H1 (cell line): Measurements from ENCODE around the gene AAMDC. TPM values are rescaled to one million over a fixed set of nuclear protein-coding genes. Genes with fewer than 3 reads are reported as not detected.

Experiments used
- CTCF ChIA-PET: fragments of 300-600 bp; sonication (Branson Sonifier 250); formaldehyde crosslinking; loops from one replicate; lab custom pipeline; 2021; ENCODE audit not compliant: partially characterized antibody; lab: Charles Lee
- POLR2A ChIA-PET: fragments of 300-600 bp; sonication (Branson Sonifier 250); formaldehyde crosslinking; loops from one replicate; lab custom pipeline; 2021; ENCODE audit warnings: inconsistent platforms; ENCODE audit not compliant: partially characterized antibody; lab: Charles Lee
- DNase-seq, 2 experiments: peaks; one replicate each; pipeline versions ENCODE4 v3.0.0 to v3.0.0-alpha.2; 2010 to 2022; ENCODE audit warnings: low spot score in 2 of 2, low read depth in 1 of 2, mixed read lengths in 1 of 2
- FAIRE-seq: peaks from 2 replicates; lab custom pipeline; 2011; peaks lifted over from hg19 to GRCh38; lab: Jason Lieb, UNC
- H2AFZ ChIP-seq: 2 replicates; pipeline ENCODE4 v1.8.1; 2012; ENCODE audit warnings: low read length, inconsistent platforms
- H2AK5ac ChIP-seq: 2 replicates; pipeline ENCODE4 v1.6.1; 2013; ENCODE audit warnings: low read depth, low read length
- H2BK120ac ChIP-seq: replicated peaks from 2 replicates; pipeline ENCODE3; 2013; ENCODE audit warnings: low read depth, low read length, inconsistent platforms
- H2BK12ac ChIP-seq: 2 replicates; pipeline ENCODE4 v1.6.1; 2013; ENCODE audit warnings: low read depth, low read length
- H2BK15ac ChIP-seq: 2 replicates; pipeline ENCODE4 v1.6.1; 2013; ENCODE audit warnings: low read length
- H2BK20ac ChIP-seq: 2 replicates; pipeline ENCODE4 v1.6.1; 2013; ENCODE audit warnings: low read length
- H2BK5ac ChIP-seq: 2 replicates; pipeline ENCODE4 v1.6.1; 2013; ENCODE audit warnings: low read depth, low read length
- H3K14ac ChIP-seq: 2 replicates; pipeline ENCODE4 v1.6.1; 2013; ENCODE audit warnings: inconsistent platforms; ENCODE audit not compliant: insufficient read length
- H3K18ac ChIP-seq: 2 replicates; pipeline ENCODE4 v1.6.1; 2013; ENCODE audit warnings: low read length; ENCODE audit errors: extremely low read depth
- H3K23ac ChIP-seq: 2 replicates; pipeline ENCODE4 v1.6.1; 2013; ENCODE audit warnings: inconsistent platforms; ENCODE audit not compliant: insufficient read length
- H3K23me2 ChIP-seq: 2 replicates; pipeline ENCODE4 v1.6.1; 2013; ENCODE audit warnings: low read depth, low read length
- H3K27ac ChIP-seq: 2 replicates; pipeline ENCODE4 v1.6.1; 2011; ENCODE audit warnings: low read depth, low read length, inconsistent platforms
- H3K27me3 ChIP-seq, 4 experiments: replicated peaks in 1 of 4; 1 replicate in 1 of 4; 2 replicates in 3 of 4; pipeline versions ENCODE4 v1.6.1 to v1.8.1; 2011 to 2013; ENCODE audit warnings: low read length in 3 of 4, mild to moderate bottlenecking in 3 of 4, inconsistent platforms in 2 of 4, mixed read lengths in 2 of 4, moderate library complexity in 1 of 4; ENCODE audit not compliant: control insufficient read depth in 3 of 4, insufficient read depth in 3 of 4; ENCODE audit errors: extremely low read depth in 1 of 4
- H3K36me3 ChIP-seq, 4 experiments: 2 replicates each; pipeline versions ENCODE4 v1.6.1 to v1.8.1; 2011 to 2013; ENCODE audit warnings: mild to moderate bottlenecking in 4 of 4, low read length in 3 of 4, moderate library complexity in 2 of 4, control low read depth in 1 of 4, inconsistent platforms in 1 of 4; ENCODE audit not compliant: insufficient read depth in 4 of 4, control insufficient read depth in 2 of 4
- H3K4ac ChIP-seq: replicated peaks from 2 replicates; pipeline ENCODE3; 2013; ENCODE audit warnings: low read length, low read depth, mixed read lengths, inconsistent platforms; ENCODE audit not compliant: insufficient read length
- H3K4me1 ChIP-seq, 4 experiments: replicated peaks in 1 of 4; 1 replicate in 1 of 4; 2 replicates in 3 of 4; pipeline versions ENCODE4 v1.6.1 to v1.8.1; 2011 to 2013; ENCODE audit warnings: low read length in 3 of 4, inconsistent platforms in 2 of 4, mixed read lengths in 1 of 4; ENCODE audit not compliant: insufficient read depth in 4 of 4, control insufficient read depth in 3 of 4
- H3K4me2 ChIP-seq, 2 experiments: 2 replicates each; pipeline versions ENCODE4 v1.6.1 to v1.8.1; 2011 to 2013; ENCODE audit warnings: low read depth in 2 of 2, low read length in 2 of 2, control low read depth in 1 of 2, inconsistent platforms in 1 of 2, mild to moderate bottlenecking in 1 of 2; ENCODE audit not compliant: insufficient read depth in 1 of 2
- H3K4me3 ChIP-seq, 4 experiments: fragments of 200-600, 300-600 bp in 1 of 4; sonication (generic), shearing (Covaris generic), sonication (Bioruptor Twin) in 1 of 4; 2 replicates each; pipeline versions ENCODE4 v1.5.1 to v1.8.1; 2011 to 2016; ENCODE audit warnings: low read length in 4 of 4, low read depth in 3 of 4, control low read depth in 2 of 4, inconsistent platforms in 2 of 4, mild to moderate bottlenecking in 2 of 4, mixed read lengths in 1 of 4, moderate library complexity in 1 of 4; ENCODE audit not compliant: insufficient read depth in 2 of 4; ENCODE audit errors: extremely low read depth in 1 of 4
- H3K56ac ChIP-seq: replicated peaks from 2 replicates; pipeline ENCODE3; 2013; ENCODE audit warnings: low read depth, mild to moderate bottlenecking, mixed read lengths, low read length, inconsistent platforms; ENCODE audit not compliant: insufficient read length
- H3K79me1 ChIP-seq: 2 replicates; pipeline ENCODE4 v1.6.1; 2013; ENCODE audit warnings: low read depth, low read length, control low read depth
- H3K79me2 ChIP-seq, 2 experiments: 2 replicates each; pipeline versions ENCODE4 v1.6.1 to v1.8.1; 2012 to 2013; ENCODE audit warnings: low read length in 2 of 2, mild to moderate bottlenecking in 2 of 2, inconsistent platforms in 1 of 2; ENCODE audit not compliant: insufficient read depth in 2 of 2, control insufficient read depth in 1 of 2
- H3K9ac ChIP-seq, 4 experiments: replicated peaks in 1 of 4; 1 replicate in 1 of 4; 2 replicates in 3 of 4; pipeline versions ENCODE4 v1.6.1 to v1.8.1; 2011 to 2013; ENCODE audit warnings: low read depth in 3 of 4, low read length in 3 of 4, control low read depth in 2 of 4, mild to moderate bottlenecking in 2 of 4, moderate library complexity in 2 of 4, inconsistent platforms in 1 of 4; ENCODE audit errors: extremely low read depth in 1 of 4
- H3K9me3 ChIP-seq, 2 experiments: 2 replicates each; pipeline versions ENCODE4 v1.6.1 to v1.8.1; 2012 to 2013; ENCODE audit warnings: mild to moderate bottlenecking in 2 of 2, moderate library complexity in 2 of 2, control low read depth in 1 of 2, inconsistent platforms in 1 of 2, low read depth in 1 of 2, low read length in 1 of 2, mixed read lengths in 1 of 2; ENCODE audit not compliant: insufficient read depth in 2 of 2
- H4K20me1 ChIP-seq, 2 experiments: replicated peaks in 1 of 2; 2 replicates each; pipeline versions ENCODE3 to v1.8.1; 2011 to 2013; ENCODE audit warnings: inconsistent platforms in 2 of 2, low read length in 2 of 2, mild to moderate bottlenecking in 1 of 2; ENCODE audit not compliant: insufficient read depth in 2 of 2, control insufficient read depth in 1 of 2
- H4K5ac ChIP-seq: 2 replicates; pipeline ENCODE4 v1.6.1; 2013; ENCODE audit warnings: low read length, low read depth, mixed read lengths, inconsistent platforms; ENCODE audit not compliant: insufficient read length
- H4K8ac ChIP-seq: 2 replicates; pipeline ENCODE4 v1.8.0; 2013; ENCODE audit warnings: mild to moderate bottlenecking, moderate library complexity, low read length, inconsistent platforms; ENCODE audit not compliant: insufficient read depth; ENCODE audit errors: extremely low read depth
- H4K91ac ChIP-seq: replicated peaks from 2 replicates; pipeline ENCODE3; 2013; ENCODE audit warnings: low read length, mixed read lengths, inconsistent platforms; ENCODE audit not compliant: insufficient read length
- CHD1 ChIP-seq: IDR thresholded peaks from 2 replicates; pipeline ENCODE4 v1.6.1; 2012; ENCODE audit warnings: low read depth, low read length, improper control_type of control experiment
- POU5F1 ChIP-seq: IDR thresholded peaks from 2 replicates; pipeline ENCODE4 v1.6.1; 2011; ENCODE audit warnings: low read depth, mild to moderate bottlenecking, low read length, moderate library complexity
- RXRA ChIP-seq: IDR thresholded peaks from 2 replicates; pipeline ENCODE4 v1.6.1; 2011; ENCODE audit warnings: low read depth, mild to moderate bottlenecking, low read length, moderate library complexity; ENCODE audit not compliant: insufficient read depth
- SP4 ChIP-seq: IDR thresholded peaks from 2 replicates; pipeline ENCODE4 v1.6.1; 2012; ENCODE audit warnings: low read length, inconsistent platforms
- WGBS, 2 experiments: shearing (Covaris generic) in 1 of 2; methylation state at CpG; one replicate each; pipeline versions ENCODE4 v1.1.6 to v1.1.7; 2013 to 2015; ENCODE audit warnings: low lambda C conversion rate in 2 of 2, mixed read lengths in 2 of 2, inconsistent platforms in 1 of 2, low coverage in 1 of 2, missing lambda C conversion rate in 1 of 2; ENCODE audit not compliant: insufficient replicate concordance in 2 of 2, insufficient coverage in 1 of 2, insufficient read length in 1 of 2; ENCODE audit errors: extremely low coverage in 1 of 2, missing lambda C conversion rate in 1 of 2; 5-methylcytosine and 5-hydroxymethylcytosine counted together
- polyA plus RNA-seq, 7 experiments: library from polyadenylated mRNA; depleted of rRNA in 3 of 7; stranded (reverse) in 5 of 7; unstranded in 2 of 7; fragments of >200 nt in 5 of 7; fragments of 200-250 nt in 2 of 7; gene quantifications; 1 replicate in 5 of 7; 2 replicates in 1 of 7; 4 replicates in 1 of 7; pipeline versions ENCODE4 v1.2.1 to v1.2.3, GENCODE V29; 2011 to 2013; ENCODE audit warnings: missing spikeins in 2 of 7, mixed read lengths in 2 of 7
- total RNA-seq: library from RNA; stranded (reverse); fragmentation: NEBNext Ultra II Directional; extraction: Animal tissue kit (Norgen Biotek cat#: 25700); gene quantifications from 2 replicates; pipeline ENCODE4 v1.2.1, GENCODE V29; 2021

Gene AAMDC
- total and polyA plus RNA-seq, 2 of the 8 experiments (the other 6 are each of a cell fraction or from before 2014, with no cell fraction given): 17.2 to 19.5 TPM

DNA sequence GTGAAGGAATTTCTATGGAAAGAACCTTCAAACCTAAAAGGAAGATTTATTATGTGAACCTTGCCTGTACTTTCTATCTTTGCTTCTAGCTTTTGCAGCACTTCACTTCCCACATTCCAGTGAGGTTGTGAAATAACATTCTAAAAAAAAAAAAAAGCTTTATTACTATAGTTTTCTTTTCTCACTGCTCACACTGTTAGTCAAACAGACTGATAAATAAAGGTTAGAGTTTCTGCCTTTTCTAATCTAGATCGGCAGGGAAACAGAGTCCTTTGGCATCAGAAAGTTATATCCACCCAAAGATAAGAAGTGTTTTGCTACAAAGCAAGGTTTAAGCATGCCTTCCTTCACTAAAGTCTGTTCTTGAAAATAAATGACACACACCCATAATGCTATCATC, 2.8 kb downstream of the AAMDC start:
- Histone ChIP-seq H3K4ac (no peak overlapping the region), H3K23me2 (peaks cover 5% of the 10 kb centered on the region), H3K27ac (no peak overlapping the region), H2BK5ac (no peak overlapping the region), H3K9ac (no peak overlapping the region), H2AFZ (no peak overlapping the region), H3K27me3 (no peaks in the 10 kb centered on the region), H3K23ac (no peak overlapping the region), H3K14ac (no peak overlapping the region), H2BK20ac (no peak overlapping the region), H3K9me3 (peaks cover 0 to 5% of the 10 kb centered on the region in 2 experiments; a peak in 1 of 4 replicates), H4K5ac (no peak overlapping the region), H4K20me1 (no peaks in the 10 kb centered on the region), H3K56ac (no peak overlapping the region), H3K79me2 (peaks cover 0 to 5% of the 10 kb centered on the region in 2 experiments; a peak in 2 of 4 replicates), H2AK5ac (no peak overlapping the region), H4K91ac (no peak overlapping the region), H3K4me1 (no peaks in the 10 kb centered on the region; a peak in 2 of 7 replicates), H4K8ac (no peak overlapping the region), H3K79me1 (no peaks in the 10 kb centered on the region; the same call in 1 of the 2 replicates), H3K36me3 (no peaks in the 10 kb centered on the region), H2BK15ac (no peak overlapping the region), H3K4me2 (no peak overlapping the region), H2BK12ac (no peak overlapping the region), H2BK120ac (no peak overlapping the region), H3K18ac (no peak overlapping the region), H3K4me3 (no peak overlapping the region)
- TF ChIP-seq SP4 (no peak), RXRA (no peak), POU5F1 (no peak), CHD1 (no peak)
- POLR2A ChIA-PET: no interaction called here
- CTCF ChIA-PET: no interaction called here
- WGBS, 2 experiments: 78% methylated on average over 1 of the region's 1 CpG; no CpG with 5 or more reads in 1 of the 2 experiments
- FAIRE-seq: no peak
- DNase-seq: no peak
